ENCODE data around the gene ATF6B.
"Not testable (repeated sequence)": the region's sequence is repeated elsewhere in the genome, so short reads cannot be mapped to it uniquely, and the experiment has no call there.

Gene ATF6B

GRCh38 chr6:32109114-32109764, 18.8 kb downstream of the ATF6B start, which contains the start of gene TNXB:
Gene TNXB, minus strand, starts transcription at chr6:32109338. Its CDS starts 11,140 bp downstream, at chr6:32098198.
- in situ Hi-C loops (cut with HindIII; ENCODE audit: low sequenced_read_pairs) = no loop called here

- in situ Hi-C loops (cut with HindIII; ENCODE audit: low sequenced_read_pairs) = no loop called here
Measured at GRCh38 chr6:32108727-32109113, 19.3 kb downstream of the ATF6B start.

GRCh38 chr6:32108094-32108627, 19.9 kb downstream of the ATF6B start:
- in situ Hi-C loops (cut with HindIII; ENCODE audit: low sequenced_read_pairs) = no loop called here

- in situ Hi-C loops (cut with HindIII; ENCODE audit: low sequenced_read_pairs) = no loop called here
Measured at GRCh38 chr6:32107406-32107805, 20.6 kb downstream of the ATF6B start.

- in situ Hi-C loops (cut with HindIII; ENCODE audit: low sequenced_read_pairs) = no loop called here
Measured at GRCh38 chr6:32105433-32105832, 22.6 kb downstream of the ATF6B start.

GRCh38 chr6:32102255-32102654, 25.8 kb downstream of the ATF6B start:
- in situ Hi-C loops (cut with HindIII; ENCODE audit: low sequenced_read_pairs) = no loop called here

- in situ Hi-C loops (cut with HindIII; ENCODE audit: low sequenced_read_pairs) = not testable (repeated sequence)
Measured at GRCh38 chr6:32100251-32100650, 27.8 kb downstream of the ATF6B start.

- in situ Hi-C loops (cut with HindIII; ENCODE audit: low sequenced_read_pairs) = no loop called here
Measured at GRCh38 chr6:32097364-32097763, 30.7 kb downstream of the ATF6B start.

- in situ Hi-C loops (cut with HindIII; ENCODE audit: low sequenced_read_pairs) = no loop called here
Measured at GRCh38 chr6:32096394-32097258, 31.4 kb downstream of the ATF6B start.

GRCh38 chr6:32096087-32096393, 32.0 kb downstream of the ATF6B start:
- in situ Hi-C loops (cut with HindIII; ENCODE audit: low sequenced_read_pairs) = no loop called here

GRCh38 chr6:32095338-32096086, 32.5 kb downstream of the ATF6B start:
- in situ Hi-C loops (cut with HindIII; ENCODE audit: low sequenced_read_pairs) = no loop called here

GRCh38 chr6:32092760-32093497, 35.1 kb downstream of the ATF6B start:
- in situ Hi-C loops (cut with HindIII; ENCODE audit: low sequenced_read_pairs) = no loop called here

- in situ Hi-C loops (cut with HindIII; ENCODE audit: low sequenced_read_pairs) = no loop called here
Measured at GRCh38 chr6:32089082-32089828, 38.8 kb downstream of the ATF6B start.

- in situ Hi-C loops (cut with HindIII; ENCODE audit: low sequenced_read_pairs) = no loop called here
Measured at GRCh38 chr6:32088487-32089049, 39.5 kb downstream of the ATF6B start.

- in situ Hi-C loops (cut with HindIII; ENCODE audit: low sequenced_read_pairs) = no loop called here
Measured at GRCh38 chr6:32087574-32088486, 40.2 kb downstream of the ATF6B start.

GRCh38 chr6:32086661-32087573, 41.1 kb downstream of the ATF6B start:
- in situ Hi-C loops (cut with HindIII; ENCODE audit: low sequenced_read_pairs) = no loop called here

GRCh38 chr6:32085759-32086459, 42.1 kb downstream of the ATF6B start:
- in situ Hi-C loops (cut with HindIII; ENCODE audit: low sequenced_read_pairs) = no loop called here
